Stimulated activated CD4-positive, alpha-beta T cell treated with anti-CD3 and anti-CD28 coated beads, Interleukin-12 subunit alpha, Interleukin-12 subunit beta, amount 100 ng/mL, for 48 hours (primary cell): ENCODE results near the gene KRTAP1-3.
"Not testable (repeated sequence)": the region's sequence is repeated elsewhere in the genome, so short reads cannot be mapped to it uniquely, and the experiment has no call there.

Experiments
- DNase-seq, 3 donors: peaks; one replicate each; pipeline ENCODE4 v3.0.0-alpha.2; 2020; ENCODE audit warnings: low read depth in 2 of 3, low spot score in 1 of 3

Gene KRTAP1-3

GRCh38 chr17:41054556-41054955, 19.9 kb upstream of the KRTAP1-3 start:
- DNase-seq: not testable (repeated sequence)

GRCh38 chr17:41054025-41054424, 19.4 kb upstream of the KRTAP1-3 start:
- DNase-seq: no peak

DNA sequence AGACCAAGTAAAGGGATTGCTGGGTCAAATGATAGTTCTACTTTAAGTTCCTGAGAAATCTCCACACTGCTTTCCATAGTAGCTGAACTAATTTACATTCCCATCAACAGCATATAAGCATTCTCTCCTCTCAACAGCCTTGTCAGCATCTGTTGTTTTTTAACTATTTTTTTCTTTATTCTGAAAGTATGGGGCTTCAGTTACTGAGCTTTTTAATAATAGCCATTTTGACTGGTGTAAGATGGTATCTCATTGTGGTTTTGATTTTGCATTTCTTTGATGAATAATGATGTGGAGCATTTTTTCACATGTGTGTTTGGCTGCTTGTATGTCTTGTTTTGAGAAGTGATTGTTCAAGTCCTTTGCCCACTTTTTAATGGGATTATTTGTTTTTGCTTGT, 17.9 kb upstream of the KRTAP1-3 start:
- no peak for DNase-seq

DNA sequence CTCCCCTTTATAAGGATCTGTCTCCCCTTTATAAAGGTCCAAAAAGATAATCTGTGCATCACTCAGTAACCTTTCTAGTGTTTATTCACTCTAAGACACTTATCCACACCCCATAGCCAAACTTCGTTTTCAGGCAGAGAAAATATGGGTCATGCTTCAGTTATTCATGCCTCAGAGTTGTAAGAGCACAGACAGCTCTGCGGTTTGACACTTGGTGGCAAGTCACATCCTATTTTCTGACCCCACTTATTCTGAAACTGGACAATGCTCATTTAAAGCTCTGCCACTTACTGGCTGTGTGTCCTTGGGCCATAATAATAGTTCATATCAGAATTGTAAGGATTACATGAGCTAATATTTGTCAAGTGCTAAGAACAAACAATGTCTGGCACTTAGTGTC, 14.4 kb upstream of the KRTAP1-3 start:
- DNase-seq: no peak

- no peak for DNase-seq
Measured at GRCh38 chr17:41048441-41048840, 13.8 kb upstream of the KRTAP1-3 start.

DNA sequence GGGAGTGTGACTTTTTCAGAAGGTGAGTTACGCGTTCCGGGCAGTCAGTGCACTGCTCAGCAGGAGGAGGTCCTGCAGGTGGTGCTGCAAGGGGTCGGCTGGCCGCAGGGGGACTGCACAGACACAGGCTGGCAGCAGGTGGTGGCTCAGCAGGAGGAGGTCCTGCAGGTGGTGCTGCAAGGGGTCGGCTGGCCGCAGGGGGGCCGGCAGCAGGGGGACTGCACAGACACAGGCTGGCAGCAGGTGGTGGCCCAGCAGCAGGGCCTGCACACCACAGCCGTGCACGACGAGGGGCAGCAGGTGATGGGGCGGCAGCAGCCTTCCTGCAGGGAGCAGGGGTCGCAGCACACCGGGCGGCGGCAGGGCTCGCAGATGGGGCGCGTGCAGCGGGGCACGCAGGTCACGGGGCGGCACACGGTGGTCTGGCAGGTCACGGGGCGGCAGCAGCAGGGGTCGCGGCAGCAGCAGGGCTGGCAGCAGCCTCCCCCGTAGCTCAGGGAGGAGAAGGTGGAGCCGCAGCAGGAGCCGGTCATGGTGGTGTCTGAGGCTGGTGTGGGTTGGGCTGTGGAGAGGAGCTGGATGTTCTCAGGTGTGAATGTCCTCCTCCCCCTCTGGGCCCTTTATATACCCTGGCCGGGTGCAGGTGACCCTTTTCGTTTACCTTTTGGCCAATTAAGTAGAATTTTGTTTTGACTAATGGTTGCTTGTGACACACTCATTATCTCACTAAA, 12.2 kb upstream of the KRTAP1-3 start, which contains the start of gene KRTAP2-1:
Gene KRTAP2-1 (minus strand): TSS at position 582 of the 731 bp plus-strand sequence. CDS start 49 bp downstream, at position 533.
- not testable (repeated sequence) for DNase-seq

- no peak for DNase-seq
Measured at GRCh38 chr17:41042953-41043352, 8.3 kb upstream of the KRTAP1-3 start.

GRCh38 chr17:41040783-41041571, 6.3 kb upstream of the KRTAP1-3 start, which contains the start of gene KRTAP1-1:
Gene KRTAP1-1 (minus strand): TSS chr17:41041450. CDS start chr17:41041397, 53 bp downstream.
- not testable (repeated sequence) for DNase-seq

- DNase-seq: no peak
Measured at GRCh38 chr17:41037853-41038350, 3.2 kb upstream of the KRTAP1-3 start.

- DNase-seq: no peak
Measured at GRCh38 chr17:41029633-41030245, 4.9 kb downstream of the KRTAP1-3 start, which contains the start of gene KRTAP1-4. Gene KRTAP1-4 (minus strand): TSS chr17:41030195. CDS start chr17:41030078, 117 bp downstream.

DNA sequence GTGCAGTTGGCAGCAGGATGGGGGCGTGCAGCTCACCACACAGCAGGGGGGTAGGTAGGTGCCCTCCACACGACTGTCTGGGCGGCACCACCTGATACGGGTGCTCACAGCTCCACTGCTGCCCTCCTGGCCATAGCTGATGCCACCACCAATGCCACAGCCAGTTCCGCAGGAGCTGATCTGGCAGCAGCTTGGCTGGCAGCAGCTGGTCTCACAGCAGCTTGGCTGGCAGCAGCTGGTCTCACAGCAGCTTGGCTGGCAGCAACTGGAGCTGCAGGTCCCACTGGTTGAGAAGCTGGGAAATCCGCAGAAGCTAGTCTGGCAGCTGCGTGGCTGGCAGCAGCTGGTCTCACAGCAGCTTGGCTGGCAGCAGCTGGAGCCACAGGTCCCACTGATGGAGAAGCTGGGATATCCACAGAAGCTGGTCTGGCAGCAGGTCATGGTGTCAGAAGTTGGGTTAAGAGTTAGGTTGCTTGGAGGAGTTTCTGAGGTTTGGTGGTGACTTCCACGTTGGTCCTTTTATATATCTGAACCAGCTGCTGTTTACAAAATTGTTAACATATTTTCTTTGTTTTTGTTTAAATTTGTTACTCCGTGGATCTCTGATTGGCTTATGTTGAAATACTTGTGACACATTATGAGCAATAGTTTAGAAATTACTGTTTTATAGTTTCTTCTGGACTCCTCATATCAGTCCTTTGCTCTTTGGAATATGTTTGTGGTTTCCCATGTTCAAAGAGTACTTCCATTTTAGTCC, 7.8 kb downstream of the KRTAP1-3 start, which contains the start of gene KRTAP1-5:
Gene KRTAP1-5 (minus strand): TSS at position 494 of the 757 bp plus-strand sequence. CDS start 53 bp downstream, at position 441.
- DNase-seq: no peak

DNA sequence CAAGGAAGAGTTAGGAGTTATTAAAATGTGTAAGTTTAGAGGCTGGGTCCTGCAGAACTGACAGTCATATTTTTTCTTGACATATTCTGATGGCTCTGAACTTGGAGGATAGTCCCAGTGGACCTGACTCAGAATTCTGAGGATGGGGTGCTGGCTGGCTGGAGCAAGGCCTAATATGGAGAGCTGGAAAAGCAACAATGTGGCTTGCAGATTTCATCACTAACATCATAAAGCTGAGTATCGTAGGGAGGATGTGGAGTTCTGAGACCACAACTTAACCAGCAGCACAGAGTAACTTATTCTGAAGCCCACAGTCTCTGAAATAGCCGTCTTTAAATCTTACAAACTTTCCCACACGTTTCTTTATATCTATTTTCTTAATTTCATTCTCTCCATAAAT, 10.0 kb downstream of the KRTAP1-3 start:
- DNase-seq: no peak

- DNase-seq: no peak
Measured at GRCh38 chr17:41020336-41020735, 14.3 kb downstream of the KRTAP1-3 start.

- no peak for DNase-seq
Measured at GRCh38 chr17:41019415-41019814, 15.3 kb downstream of the KRTAP1-3 start.

GRCh38 chr17:41018541-41018940, 16.1 kb downstream of the KRTAP1-3 start:
- DNase-seq: no peak

DNA sequence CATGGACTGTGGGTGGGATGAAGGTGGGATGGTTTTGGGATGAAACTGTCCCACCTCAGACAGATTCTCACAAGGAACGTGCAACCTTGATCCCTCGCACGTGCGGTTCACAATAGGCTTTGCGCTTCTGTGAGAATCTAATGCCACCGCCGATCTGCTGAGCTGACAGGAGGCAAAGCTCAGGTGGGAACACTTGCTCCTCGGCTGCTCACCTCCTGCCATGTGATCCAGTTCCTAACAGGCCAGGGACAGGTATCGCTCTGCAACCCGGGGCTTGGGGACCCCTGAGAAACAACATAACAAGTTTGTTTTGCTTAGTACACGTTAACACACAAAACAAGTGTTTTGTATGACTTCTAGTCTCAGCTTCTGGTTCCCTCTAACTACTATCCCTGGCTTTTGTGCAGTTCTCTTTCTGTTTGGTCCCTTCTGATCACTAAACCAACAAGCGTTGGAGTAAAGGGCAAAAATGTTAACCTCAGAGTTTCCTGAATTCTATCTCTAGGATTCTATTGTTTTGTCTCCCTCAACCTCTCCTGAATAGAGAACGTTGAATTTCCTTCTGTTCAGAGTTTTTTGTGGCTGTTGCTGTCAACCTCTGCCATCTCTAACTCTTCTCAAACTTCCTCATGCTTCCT, 18.0 kb downstream of the KRTAP1-3 start:
- DNase-seq: no peak

- DNase-seq: no peak
Measured at GRCh38 chr17:41015454-41015853, 19.2 kb downstream of the KRTAP1-3 start.

GRCh38 chr17:41013606-41014005, 21.1 kb downstream of the KRTAP1-3 start:
- no peak for DNase-seq

GRCh38 chr17:41013181-41013580, 21.5 kb downstream of the KRTAP1-3 start:
- DNase-seq: no peak
